Psoas muscle (tissue), 8 donors: Measurements from ENCODE around the gene DDX24. TPM values are rescaled to one million over a fixed set of nuclear protein-coding genes. Genes with fewer than 3 reads are reported as not detected.

Experiments used
- ATAC-seq, 4 donors: fragments of 200-7000 bp; cut with Tn5 transposase; one replicate each; pipeline ENCODE4 v1.9.1; 2020; ENCODE audit warnings: moderate library complexity in 3 of 4, mild to moderate bottlenecking in 2 of 4
- DNase-seq, 2 donors: peaks; one replicate each; pipeline ENCODE4 v3.0.0-alpha.2; 2020
- H3K27ac ChIP-seq: fragments of 200-600 bp; one replicate; pipeline ENCODE4 v1.8.0; 2022
- H3K27me3 ChIP-seq, 3 donors: fragments of 200-600 bp in 1 of 3; one replicate each; pipeline versions ENCODE4 v1.6.1 to v1.8.0; 2013 to 2022; ENCODE audit warnings: low read length in 2 of 3, mild to moderate bottlenecking in 2 of 3, moderate library complexity in 1 of 3; ENCODE audit not compliant: insufficient read depth in 3 of 3
- H3K36me3 ChIP-seq, 2 donors: fragments of 200-600 bp in 1 of 2; one replicate each; pipeline versions ENCODE4 v1.6.1 to v1.8.0; 2013 to 2022; ENCODE audit warnings: low read depth in 1 of 2, mild to moderate bottlenecking in 1 of 2, moderate library complexity in 1 of 2; ENCODE audit not compliant: insufficient read depth in 1 of 2
- H3K4me1 ChIP-seq: fragments of 200-600 bp; one replicate; pipeline ENCODE4 v1.8.0; 2022
- H3K4me3 ChIP-seq: fragments of 200-600 bp; one replicate; pipeline ENCODE4 v1.8.0; 2022; ENCODE audit warnings: mild to moderate bottlenecking
- H3K9me3 ChIP-seq: fragments of 200-600 bp; one replicate; pipeline ENCODE4 v1.8.0; 2022
- CTCF ChIP-seq: fragments of 200-600 bp; IDR thresholded peaks from one replicate; pipeline ENCODE4 v1.8.0; 2022; ENCODE audit warnings: antibody characterized with exemption
- WGBS, 3 donors: extraction: QIAGEN DNeasy Blood & Tissue Kit; methylation state at CpG; one replicate each; pipeline versions ENCODE4 v1.1.6 to v1.1.7; 2013; 5-methylcytosine and 5-hydroxymethylcytosine counted together
- intact Hi-C, 2 donors: fragments of 100-400 bp; cut with DNase I; formaldehyde crosslinking; loops; one replicate each; pipeline versions ENCODE4 v1.11.0 to v1.14.2; 2022
- polyA plus RNA-seq, 3 donors: library from polyadenylated mRNA; stranded (reverse); fragments of 200-250 nt; gene quantifications; one replicate each; pipeline ENCODE4 v1.2.3, GENCODE V29; 2013
- total RNA-seq, 4 donors: library from RNA; stranded (reverse); fragmentation: NEBNext Ultra II Directional in 2 of 4; extraction: Animal tissue kit (Norgen Biotek cat#: 25700) in 2 of 4; gene quantifications; one replicate each; pipeline versions ENCODE4 v1.2.1 to v1.2.4, GENCODE V29; 2021 to 2023
- donor health status: healthy with polysubstance abuse.
- donor health status: DM: no; HTN: no; CAD: no; lungs with moderate emphysema.
- donor health status: Bipolar disorder and iron deficiency.
- donor health status: healthy.
- donor health status: DM: yes; HTN: yes; CAD: no.
- donor health status: DM: no; HTN: no; CAD: no.
- donor health status: DM: no; HTN: no; CAD: no.
- donor health status: DM: yes; HTN: yes; CAD: no.

DDX24 gene
- total and polyA plus RNA-seq, 7 donors = 66.5 to 190 (median 145) TPM

DNA sequence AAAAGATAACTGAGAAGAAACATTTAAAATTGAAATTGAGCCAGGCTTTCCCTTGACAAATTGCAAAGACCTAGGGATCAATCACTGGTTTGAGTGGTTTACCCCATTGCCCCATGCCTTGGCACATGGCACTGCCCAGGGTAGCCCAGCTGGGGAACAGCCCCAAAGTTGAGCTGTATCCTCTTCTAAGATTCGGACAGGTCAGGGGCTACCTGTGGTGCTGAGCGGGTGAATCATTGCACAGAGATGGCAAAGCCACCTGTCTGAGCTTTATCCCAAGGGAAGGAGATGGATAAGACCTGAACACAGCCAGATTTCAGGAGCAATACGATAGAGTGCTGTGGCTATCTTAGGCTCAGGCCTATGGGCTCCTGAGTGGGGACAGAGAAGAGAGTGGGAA, 41.4 kb upstream of the DDX24 start:
- no peak overlapping the region for H3K27ac ChIP-seq
- H3K4me3 ChIP-seq = no peak overlapping the region
- intact Hi-C loops = no loop called here
- no peaks in the 10 kb centered on the region for H3K4me1 ChIP-seq
- WGBS, 3 donors = 63 to 89% (median 68%) methylated on average over 3 of the region's 3 CpGs
- peaks cover 6% of the 10 kb centered on the region for H3K9me3 ChIP-seq
- TF ChIP-seq CTCF = no peak
- H3K27me3 ChIP-seq = peaks cover 0 to 6% (median 4%) of the 10 kb centered on the region in 3 donors
- ATAC-seq (no peak), DNase-seq (no peak)
- H3K36me3 ChIP-seq = no peaks in the 10 kb centered on the region

DNA sequence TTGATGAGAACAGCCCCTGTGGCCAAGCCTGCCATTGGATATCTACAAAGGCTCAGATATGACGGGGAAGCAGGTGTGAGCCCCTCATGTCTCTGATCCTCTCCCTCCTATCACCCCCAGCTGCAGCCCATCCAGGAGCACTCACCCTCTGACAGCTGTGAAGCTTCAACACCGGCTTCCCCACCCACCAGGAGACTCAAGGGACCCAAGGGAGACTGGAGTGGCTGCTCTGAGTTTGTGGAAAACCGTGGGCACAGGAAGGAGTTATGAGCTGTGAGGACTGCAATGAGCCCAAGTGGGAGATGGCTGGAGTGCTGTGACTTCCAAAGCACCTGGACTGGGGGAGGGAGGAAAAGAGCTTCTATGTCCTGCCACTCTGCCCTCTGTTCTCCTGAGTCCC, 40.5 kb upstream of the DDX24 start:
- 13 to 20% (median 18%) methylated on average over 3 of the region's 3 CpGs for WGBS, 3 donors
- Histone ChIP-seq H3K36me3 (no peaks in the 10 kb centered on the region), H3K4me3 (no peak overlapping the region), H3K4me1 (no peaks in the 10 kb centered on the region), H3K9me3 (peaks cover 6% of the 10 kb centered on the region), H3K27ac (no peak overlapping the region), H3K27me3 (peaks cover 0 to 6% (median 4%) of the 10 kb centered on the region in 3 donors)
- no peak for TF ChIP-seq CTCF
- no peak for DNase-seq
- intact Hi-C loops = no loop called here
- no peak for ATAC-seq

GRCh38 chr14:94120667-94121340, 39.8 kb upstream of the DDX24 start:
- Histone ChIP-seq H3K4me1 (no peaks in the 10 kb centered on the region), H3K36me3 (no peaks in the 10 kb centered on the region), H3K27ac (no peak overlapping the region), H3K27me3 (peaks cover 0 to 6% (median 4%) of the 10 kb centered on the region in 3 donors), H3K9me3 (peaks cover 6% of the 10 kb centered on the region), H3K4me3 (no peak overlapping the region)
- WGBS, 3 donors = 71 to 89% (median 85%) methylated on average over 5 of the region's 5 CpGs
- DNase-seq (no peak), ATAC-seq (no peak)
- intact Hi-C loops = no loop called here
- TF ChIP-seq CTCF = no peak

DNA sequence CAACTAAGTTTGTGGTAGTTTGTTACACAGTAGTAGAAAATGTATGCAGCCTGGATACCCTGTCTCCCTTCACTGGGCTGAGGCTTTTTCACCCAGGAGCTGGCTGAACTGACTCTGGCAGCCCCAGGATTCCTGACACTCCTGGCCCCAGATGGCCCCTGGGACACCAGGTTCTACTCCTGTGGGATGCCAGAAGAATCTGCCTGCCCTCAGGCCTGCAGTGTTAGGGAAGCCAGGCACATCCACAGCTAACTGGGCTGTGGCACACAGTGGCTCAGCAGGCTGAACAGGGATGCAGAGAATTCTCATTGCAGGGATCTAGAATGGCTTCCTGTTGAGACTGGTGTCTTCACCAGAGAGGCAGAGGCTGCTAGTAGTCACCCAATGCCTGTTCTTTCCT, 38.1 kb upstream of the DDX24 start:
- H3K27ac ChIP-seq = no peak overlapping the region
- no peaks in the 10 kb centered on the region for H3K36me3 ChIP-seq
- no peak overlapping the region for H3K4me3 ChIP-seq
- H3K4me1 ChIP-seq = no peaks in the 10 kb centered on the region
- no peak for DNase-seq
- intact Hi-C loops = no loop called here
- no peak for TF ChIP-seq CTCF
- H3K9me3 ChIP-seq = peaks cover 6% of the 10 kb centered on the region
- peaks cover 0 to 6% (median 4%) of the 10 kb centered on the region in 3 donors for H3K27me3 ChIP-seq
- no peak for ATAC-seq

DNA sequence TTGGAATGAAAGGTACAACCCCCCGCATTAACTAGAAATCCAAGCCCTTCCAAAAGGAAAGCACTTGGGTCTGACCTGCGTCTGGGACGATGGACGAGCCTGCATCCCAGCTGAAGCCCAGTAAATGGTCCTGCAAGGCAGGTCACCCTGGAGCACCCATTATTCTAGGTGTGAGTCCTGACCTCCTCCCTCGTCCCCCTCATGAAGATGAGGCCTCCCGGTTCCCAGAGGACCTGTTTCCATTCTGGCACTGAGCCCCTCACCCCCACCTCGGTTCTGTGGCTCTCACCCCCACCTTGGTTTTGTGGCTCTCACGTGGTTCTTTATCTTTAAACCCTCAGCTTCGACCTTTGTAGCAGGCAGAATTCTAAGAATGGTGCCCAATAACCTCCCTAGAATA, 36.9 kb upstream of the DDX24 start:
- Histone ChIP-seq H3K27me3 (peaks cover 0 to 6% (median 4%) of the 10 kb centered on the region in 3 donors), H3K4me3 (no peak overlapping the region), H3K4me1 (no peaks in the 10 kb centered on the region), H3K9me3 (peaks cover 6% of the 10 kb centered on the region), H3K27ac (no peak overlapping the region), H3K36me3 (no peaks in the 10 kb centered on the region)
- no peak for DNase-seq
- no peak for ATAC-seq
- no peak for TF ChIP-seq CTCF
- intact Hi-C loops = no loop called here
- WGBS, 3 donors = 76 to 82% (median 81%) methylated on average over 9 of the region's 9 CpGs
